Cardiac septum (tissue), 1 donor: ENCODE results near the gene RGL2. TPM values are rescaled to one million over a fixed set of nuclear protein-coding genes. Genes with fewer than 3 reads are reported as not detected.

Source experiments
- DNase-seq: peaks from one replicate; pipeline ENCODE4 v3.0.0-alpha.2; 2020; ENCODE audit warnings: low spot score
- intact Hi-C: fragments of 100-400 bp; cut with DNase I; formaldehyde crosslinking; loops from one replicate; pipeline ENCODE4 v1.14.0; 2022
- total RNA-seq: library from RNA; stranded (reverse); fragmentation: NEBNext Ultra II Directional; extraction: Animal tissue kit (Norgen Biotek cat#: 25700); gene quantifications from one replicate; pipeline ENCODE4 v1.2.1, GENCODE V29; 2021
- donor health status: DM: no; HTN: no; CAD: no.

The RGL2 gene
- total RNA-seq, 1 donor from 2014 or later, result 46.9 TPM

DNA sequence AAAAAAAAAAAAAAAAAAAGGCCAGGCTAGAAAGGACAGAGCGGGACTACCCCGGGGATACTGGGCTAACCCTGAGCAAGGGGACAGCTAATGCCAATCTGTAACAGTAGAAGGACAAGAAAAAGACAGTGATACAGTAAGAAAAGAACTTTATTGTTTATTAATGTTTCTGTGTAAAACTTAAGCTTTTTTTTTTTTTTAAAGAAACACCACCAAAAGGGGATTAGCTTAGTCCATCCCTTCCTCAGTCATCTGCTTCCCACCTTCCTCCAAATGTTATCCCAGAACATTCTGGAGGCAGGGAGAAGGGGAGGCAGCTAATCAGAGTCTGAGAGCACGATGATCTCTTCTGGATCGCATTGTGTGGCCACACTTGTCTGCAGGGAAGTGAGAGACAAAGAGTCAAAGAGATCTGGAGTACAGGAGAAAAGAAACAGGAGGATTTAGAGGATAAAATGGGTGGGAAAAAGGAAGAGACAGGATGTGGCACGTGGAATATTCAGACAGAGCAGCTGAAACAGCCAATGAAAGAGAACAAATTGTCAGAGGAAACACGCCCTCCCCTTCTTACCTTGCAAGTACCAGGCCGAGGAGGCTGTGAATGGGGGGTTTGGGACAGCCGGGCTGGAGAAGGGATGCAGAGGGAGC, 19.8 kb upstream of the RGL2 start:
- intact Hi-C loops, result no loop called here

DNA sequence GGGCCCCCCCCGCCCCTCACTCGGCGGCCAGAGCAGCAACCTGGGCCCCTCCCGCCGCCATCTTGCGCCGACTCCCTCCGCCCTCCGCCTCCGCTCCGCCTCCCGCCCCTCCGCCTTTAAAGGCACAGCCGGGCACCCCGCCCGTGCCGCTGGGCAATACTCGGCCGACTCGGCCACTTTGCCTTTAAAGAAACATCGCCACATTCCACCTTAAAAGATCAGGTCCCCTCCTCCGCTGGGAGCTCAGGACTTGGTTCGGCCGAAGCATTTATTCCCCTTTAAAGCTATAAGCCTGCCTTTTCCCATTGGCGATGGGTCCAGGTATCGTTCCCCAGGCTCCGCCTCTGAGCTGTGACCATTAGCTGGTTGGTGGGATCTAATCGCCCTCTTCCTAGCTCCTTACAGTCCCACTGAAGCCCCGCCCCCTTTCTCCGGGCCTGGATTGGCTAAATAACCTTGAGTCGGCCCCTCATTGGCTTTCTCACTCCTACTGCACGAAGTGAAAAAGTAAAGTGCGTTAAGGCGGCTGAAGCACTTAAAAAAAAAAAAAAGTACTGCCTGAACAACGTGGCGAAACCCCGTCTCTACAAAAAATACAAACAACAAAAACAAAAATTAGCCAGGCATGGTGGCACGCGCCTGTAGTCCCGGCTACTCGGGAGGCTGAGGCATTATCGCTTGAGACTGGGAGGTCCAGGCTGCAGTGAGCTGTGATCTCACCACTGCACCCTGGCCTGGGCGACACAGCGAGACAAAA, 19.1 kb upstream of the RGL2 start, which contains the start of gene ZBTB22:
Gene ZBTB22, minus strand, starts transcription at position 76 of the 757 bp plus-strand sequence. CDS start 828 bp downstream, outside the sequence.
- intact Hi-C loops, result no loop called here
- DNase-seq, result peak; percentile 97

More for the DNA sequence above, 19.8 kb upstream of the RGL2 start:
- no peak for DNase-seq

DNA sequence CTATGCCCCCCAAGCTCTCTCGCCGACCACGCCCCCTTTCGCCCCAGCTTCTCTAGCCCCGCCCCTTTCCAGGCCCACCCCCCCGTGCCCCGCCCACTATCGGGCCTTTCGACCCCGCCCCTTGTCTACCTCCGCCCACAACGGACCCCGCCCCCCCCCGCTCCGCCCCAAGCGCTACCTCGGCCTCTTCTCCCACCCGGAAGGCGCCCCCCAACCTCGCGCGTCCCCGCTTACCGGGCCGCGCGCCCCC, 18.6 kb upstream of the RGL2 start:
- DNase-seq, result peak; percentile 86
- intact Hi-C loops, result no loop called here

GRCh38 chr6:33316603-33317418, 18.1 kb upstream of the RGL2 start:
- no peak for DNase-seq
- intact Hi-C loops, result no loop called here

DNA sequence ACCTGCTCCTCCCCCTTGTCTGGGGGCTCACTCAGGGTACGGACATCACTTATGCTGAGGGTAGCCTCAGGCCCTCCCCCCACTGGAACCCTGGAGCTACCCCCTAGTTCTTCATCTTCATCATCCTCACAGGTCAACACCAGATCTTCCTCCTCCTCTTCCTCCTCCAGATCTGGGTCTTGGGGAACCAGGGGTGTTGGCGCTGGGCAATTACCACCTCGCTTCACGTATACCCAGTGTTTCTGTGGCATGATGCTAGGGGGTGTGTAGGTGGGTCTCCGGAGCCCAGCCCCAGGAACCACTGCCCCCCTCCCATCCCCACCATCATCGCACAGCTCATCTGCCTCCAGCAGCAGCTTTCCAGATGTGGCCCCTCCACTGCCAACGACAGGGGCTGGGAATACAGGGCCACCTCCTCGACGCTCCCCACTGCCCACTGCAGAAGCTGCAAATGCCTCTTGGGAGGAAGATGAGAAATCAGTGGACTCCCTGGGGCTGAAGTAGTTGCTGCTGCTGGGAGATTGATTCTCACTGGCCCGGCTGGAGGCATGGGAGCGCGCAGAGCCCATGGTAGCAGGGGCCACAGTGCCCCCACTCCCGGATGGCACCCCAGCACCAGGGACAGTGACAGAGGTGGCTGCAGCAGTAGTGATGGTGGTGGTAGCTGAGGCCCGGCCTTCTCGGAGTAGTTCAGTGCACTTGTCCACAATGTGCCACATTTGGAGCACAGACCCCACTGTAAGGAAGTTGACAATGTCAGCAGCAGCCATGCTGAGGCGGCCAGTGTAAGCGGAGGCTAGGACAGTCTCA, 17.3 kb upstream of the RGL2 start:
- DNase-seq, result no peak
- intact Hi-C loops, result no loop called here

- intact Hi-C loops, result no loop called here
These were observed 16.4 kb upstream of the RGL2 start for GRCh38 chr6:33314943-33315792.

DNA sequence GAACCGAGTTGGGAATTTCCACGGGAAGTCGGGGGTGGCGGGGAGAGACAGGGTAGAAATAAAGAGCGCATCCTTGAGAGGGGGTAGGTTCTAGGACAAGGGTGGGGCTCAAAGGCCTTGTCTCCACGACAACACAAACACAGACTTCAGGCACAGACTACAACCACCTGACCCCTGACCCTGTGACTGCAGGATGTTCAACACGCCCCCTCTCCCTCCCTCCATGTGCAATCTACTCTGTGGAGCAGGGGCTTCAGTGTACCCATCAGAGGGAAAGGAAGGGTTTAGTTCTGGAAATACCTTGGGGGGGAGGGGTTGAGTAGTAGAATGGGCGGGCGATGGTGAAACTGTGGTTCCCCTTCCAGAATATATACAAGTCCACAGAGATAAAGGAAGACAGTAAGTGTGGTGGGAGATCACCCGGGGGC, 15.8 kb upstream of the RGL2 start:
- intact Hi-C loops, result no loop called here
- DNase-seq, result peak; percentile 79

More at GRCh38 chr6:33314943-33315792, 16.4 kb upstream of the RGL2 start:
- DNase-seq, result peak; percentile 79

GRCh38 chr6:33313709-33314514, 15.2 kb upstream of the RGL2 start, which contains the start of gene TAPBP:
Gene TAPBP, minus strand, starts transcription at chr6:33314078. Its CDS starts 37 bp downstream, at chr6:33314041.
- peak; percentile 80 for DNase-seq
- intact Hi-C loops, result no loop called here

GRCh38 chr6:33313105-33313708, 14.5 kb upstream of the RGL2 start:
- intact Hi-C loops, result no loop called here
- DNase-seq, result peak; percentile 90

- DNase-seq, result peak; percentile 89
- intact Hi-C loops, result no loop called here
These were observed 13.8 kb upstream of the RGL2 start for GRCh38 chr6:33312361-33313104.

- intact Hi-C loops, result no loop called here
- no peak for DNase-seq
These were observed 7.6 kb upstream of the RGL2 start for GRCh38 chr6:33306356-33306755.

DNA sequence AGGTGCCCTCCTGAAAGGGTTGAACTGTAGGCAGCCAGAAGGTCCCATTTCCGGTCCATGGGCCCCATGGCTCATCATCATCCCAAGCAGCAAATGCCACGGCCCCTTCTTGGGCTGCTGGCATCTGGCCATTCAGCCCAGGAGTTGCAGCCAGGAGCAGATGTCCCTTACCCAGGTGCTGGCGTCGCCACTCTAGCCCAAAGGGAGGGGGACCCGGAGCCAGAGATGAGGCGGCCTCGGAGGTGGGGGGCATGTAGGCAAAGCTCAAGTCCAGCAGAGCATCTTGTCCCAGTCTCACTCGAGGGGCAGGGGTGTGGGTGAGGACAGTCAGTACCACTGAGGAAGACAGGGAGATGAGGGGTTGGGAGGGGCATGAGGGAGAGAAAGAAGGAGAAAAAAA, 6.3 kb upstream of the RGL2 start:
- DNase-seq, result no peak
- intact Hi-C loops, result no loop called here

DNA sequence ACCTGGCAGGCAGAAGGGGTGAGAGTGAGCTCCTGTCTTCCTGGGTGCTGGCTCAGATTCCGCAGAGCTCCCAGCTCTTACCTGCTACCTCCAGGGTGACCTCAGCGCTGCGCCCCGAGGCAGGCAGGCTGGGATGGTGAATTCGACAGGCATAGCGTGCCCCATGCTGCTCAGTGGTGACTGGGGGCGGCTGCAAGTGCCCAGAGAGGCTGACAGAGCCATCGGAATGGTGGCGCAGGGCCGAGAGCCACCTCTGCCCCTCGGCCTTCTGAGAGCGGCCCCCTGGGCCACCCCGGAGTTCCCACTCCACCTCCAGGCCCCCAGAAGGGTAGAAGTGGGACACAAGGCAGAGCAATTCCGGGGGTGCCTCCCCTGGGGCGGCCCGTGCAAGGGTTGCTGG, 5.5 kb upstream of the RGL2 start:
- intact Hi-C loops, result no loop called here

DNA sequence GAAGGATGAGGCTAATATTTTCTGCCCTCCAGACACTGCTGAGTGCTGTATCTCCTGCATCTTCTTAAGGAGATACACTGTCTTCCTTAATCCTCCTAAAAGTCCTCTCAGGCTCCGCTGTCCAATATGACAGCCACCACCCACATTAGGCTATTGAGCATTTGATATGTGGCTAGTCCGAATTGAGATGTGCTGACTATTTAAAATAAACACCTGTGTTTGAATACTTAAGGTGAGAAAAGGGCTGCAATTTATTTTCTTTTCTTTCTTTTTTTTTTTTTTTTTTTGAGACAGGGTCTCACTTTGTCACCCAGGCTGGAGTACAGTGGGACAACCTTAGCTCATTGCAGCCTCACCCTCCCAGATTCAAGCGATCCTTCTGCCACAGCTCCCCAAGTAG, 3.1 kb upstream of the RGL2 start:
- no peak for DNase-seq
- intact Hi-C loops, result no loop called here

More for the DNA sequence above, 5.5 kb upstream of the RGL2 start:
- no peak for DNase-seq

DNA sequence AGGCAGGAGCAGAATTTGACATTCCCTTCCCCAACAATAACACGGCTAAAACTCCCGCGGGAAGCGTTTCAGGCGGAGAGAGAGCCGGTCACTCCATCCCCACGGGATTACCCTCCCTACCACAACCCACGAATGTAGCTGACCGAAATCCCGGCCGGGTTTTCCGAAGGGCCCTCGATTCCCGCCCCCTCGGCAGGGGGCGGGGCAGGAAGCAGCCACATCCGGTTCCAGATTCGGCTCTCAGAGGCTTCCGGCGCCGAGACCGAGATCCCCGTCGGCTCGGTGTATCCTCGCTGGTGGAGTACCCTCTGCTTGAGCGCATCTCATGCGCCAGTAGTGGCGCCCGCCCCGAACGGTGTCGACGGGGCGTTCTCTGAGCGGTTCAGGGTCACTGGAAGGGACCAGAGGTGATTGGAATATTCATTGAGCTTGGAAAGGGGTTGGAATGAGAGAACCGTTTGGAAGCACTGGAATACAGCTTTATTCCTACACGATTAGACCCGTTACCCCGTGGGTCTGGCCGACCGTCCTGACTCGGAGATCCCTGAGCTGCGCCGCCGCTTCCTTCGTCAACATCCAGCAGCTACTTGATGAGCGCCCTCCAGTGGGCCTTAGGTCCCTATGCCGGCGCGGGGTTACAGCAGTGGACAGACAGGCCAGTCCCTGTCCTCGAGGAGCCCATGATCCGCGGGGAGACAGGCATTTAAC, 649 bp upstream of the RGL2 start:
- intact Hi-C loops, result loop anchor here (1.0 to 2.0 kb wide), 2 partner anchors 22 to 51 kb away; partner anchors contain the start of gene B3GALT4

More for the DNA sequence above, 649 bp upstream of the RGL2 start:
- peak; percentile 96 for DNase-seq
